Neural cell (in vitro differentiated cells): Measurements from ENCODE around the gene MYO9B. TPM values are rescaled to one million over a fixed set of nuclear protein-coding genes. Genes with fewer than 3 reads are reported as not detected.

Experiments
- H2AFZ ChIP-seq: fragments of 200-600, 300-800 bp; sonication (generic), shearing (Covaris generic); 2 replicates; pipeline ENCODE4 v1.6.0; 2014; ENCODE audit warnings: low read depth, mild to moderate bottlenecking, antibody characterized with exemption, low read length, moderate library complexity
- H3F3A ChIP-seq: fragments of 200-600 bp; shearing (Covaris generic); 2 replicates; pipeline ENCODE4 v1.6.1; 2016; ENCODE audit warnings: mild to moderate bottlenecking, moderate library complexity, mixed read lengths, antibody characterized with exemption, low read length; ENCODE audit not compliant: insufficient read depth, poor library complexity, severe bottlenecking
- H3K27ac ChIP-seq: fragments of 200-600, 300-800 bp; sonication (generic), shearing (Covaris generic); 2 replicates; pipeline ENCODE4 v1.5.1; 2014; ENCODE audit warnings: mild to moderate bottlenecking, low read length, moderate library complexity
- H3K27me3 ChIP-seq: fragments of 300-800, 200-600 bp; sonication (generic), shearing (Covaris generic); 2 replicates; pipeline ENCODE4 v1.6.0; 2014; ENCODE audit warnings: mild to moderate bottlenecking, low read depth, low read length, moderate library complexity; ENCODE audit not compliant: insufficient read depth
- H3K36me3 ChIP-seq: fragments of 300-800, 200-600 bp; sonication (generic), shearing (Covaris generic); 2 replicates; pipeline ENCODE4 v1.5.1; 2014; ENCODE audit warnings: mild to moderate bottlenecking, antibody characterized with exemption, low read length, moderate library complexity; ENCODE audit not compliant: insufficient read depth
- H3K4me2 ChIP-seq: fragments of 300-800, 200-600 bp; sonication (generic), shearing (Covaris generic); 2 replicates; pipeline ENCODE4 v1.6.0; 2014; ENCODE audit warnings: mild to moderate bottlenecking, low read length
- H3K4me3 ChIP-seq: fragments of 300-800, 200-600 bp; sonication (generic), shearing (Covaris generic); 2 replicates; pipeline ENCODE4 v1.5.1; 2014; ENCODE audit warnings: mild to moderate bottlenecking, low read length, moderate library complexity
- H3K79me2 ChIP-seq: fragments of 200-600 bp; shearing (Covaris generic); replicated peaks from 2 replicates; pipeline ENCODE4 v1.6.0; 2014; ENCODE audit warnings: mild to moderate bottlenecking, low read length, moderate library complexity; ENCODE audit not compliant: insufficient read depth
- H3K9ac ChIP-seq: fragments of 300-800, 200-600 bp; sonication (generic), shearing (Covaris generic); 2 replicates; pipeline ENCODE4 v1.6.1; 2016; ENCODE audit warnings: mild to moderate bottlenecking, low read length, mixed read lengths
- H3K9me2 ChIP-seq: fragments of 200-600 bp; shearing (Covaris generic); 2 replicates; pipeline ENCODE4 v1.6.1; 2016; ENCODE audit warnings: mild to moderate bottlenecking, low read length, mixed read lengths; ENCODE audit not compliant: insufficient read depth
- H3K9me3 ChIP-seq: fragments of 200-600, 300-800 bp; sonication (generic), shearing (Covaris generic); 2 replicates; pipeline ENCODE4 v1.6.1; 2016; ENCODE audit warnings: mild to moderate bottlenecking, mixed run types, low read length, moderate library complexity, mixed read lengths
- H4K20me1 ChIP-seq: fragments of 200-600 bp; shearing (Covaris generic); 2 replicates; pipeline ENCODE4 v1.6.1; 2016; ENCODE audit warnings: mild to moderate bottlenecking, mixed run types; ENCODE audit not compliant: insufficient read depth
- CTCF ChIP-seq: fragments of 450-650 bp; IDR thresholded peaks from 2 replicates; pipeline ENCODE4 v1.5.1; 2014; ENCODE audit warnings: antibody characterized with exemption, mild to moderate bottlenecking, moderate library complexity; ENCODE audit not compliant: poor library complexity, severe bottlenecking
- EP300 ChIP-seq: fragments of 450-650 bp; conservative IDR thresholded peaks from 2 replicates; pipeline ENCODE4 v1.6.1; 2014; ENCODE audit warnings: antibody characterized with exemption, mild to moderate bottlenecking, moderate library complexity; ENCODE audit not compliant: poor library complexity, severe bottlenecking
- EZH2 ChIP-seq: fragments of 200-600, 300-800 bp; shearing (Covaris generic), sonication (generic); IDR thresholded peaks from 2 replicates; pipeline ENCODE4 v1.6.1; 2014; ENCODE audit warnings: antibody characterized with exemption, low read length, borderline replicate concordance, mild to moderate bottlenecking; ENCODE audit not compliant: insufficient read depth, poor library complexity, severe bottlenecking
- POLR2AphosphoS5 ChIP-seq: IDR thresholded peaks from 2 replicates; pipeline ENCODE4 v1.6.1; 2012
- REST ChIP-seq: IDR thresholded peaks from 2 replicates; pipeline ENCODE4 v1.6.1; 2012; ENCODE audit warnings: borderline replicate concordance
- TAF1 ChIP-seq: IDR thresholded peaks from 2 replicates; pipeline ENCODE4 v1.6.1; 2012; ENCODE audit warnings: low read depth
- polyA plus RNA-seq: library from polyadenylated mRNA; depleted of rRNA; stranded (reverse); fragments of >200 nt; gene quantifications from 2 replicates; pipeline ENCODE4 v1.2.3, GENCODE V29; 2014

Gene MYO9B
- polyA plus RNA-seq, 1 donor from 2014 or later, result 27.2 TPM

DNA sequence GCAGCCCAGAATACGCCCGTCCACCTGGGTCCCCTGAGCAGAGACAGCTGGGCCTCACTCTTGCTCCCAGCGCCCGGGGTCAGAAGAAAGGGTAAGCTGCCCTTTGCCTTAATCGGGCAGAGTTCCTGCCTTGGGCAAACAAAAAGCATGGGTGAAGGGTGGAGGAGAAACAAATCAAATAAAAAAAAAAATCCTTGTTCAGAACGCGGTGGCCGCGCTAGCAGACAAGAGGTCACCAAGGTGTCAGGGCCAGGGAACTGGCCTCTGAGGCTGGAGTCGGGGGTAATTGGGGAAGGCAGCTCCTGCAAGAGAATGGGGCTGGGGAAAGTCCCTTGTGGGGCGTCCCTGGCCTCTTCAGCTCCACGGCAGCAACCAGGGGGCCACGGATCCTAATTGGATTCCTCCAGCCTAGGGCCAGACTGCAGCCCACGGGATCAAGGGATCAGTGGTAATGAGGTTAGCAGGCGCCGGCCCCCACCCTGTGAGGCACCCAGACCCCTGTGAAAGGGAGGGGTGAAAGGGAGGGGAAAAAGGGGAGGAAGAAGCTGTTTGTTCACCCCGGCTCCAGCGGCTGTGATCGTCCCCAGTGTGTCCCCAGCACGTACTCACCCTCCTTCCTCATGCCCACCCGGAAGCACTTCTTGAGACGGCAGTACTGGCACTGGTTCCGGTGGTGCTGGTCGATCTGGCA, 164.6 kb downstream of the MYO9B start:
- no peaks in the 10 kb centered on the region for H4K20me1 ChIP-seq

GRCh38 chr19:17240826-17241399, 165.3 kb downstream of the MYO9B start:
- no peak overlapping the region for H2AFZ ChIP-seq
- no peak overlapping the region for H3K4me3 ChIP-seq
- H3K27me3 ChIP-seq, result no peaks in the 10 kb centered on the region
- TF ChIP-seq CTCF (no peak), TAF1 (no peak), REST (no peak)
- no peaks in the 10 kb centered on the region for H4K20me1 ChIP-seq
- no peak overlapping the region for H3K9ac ChIP-seq
- H3K36me3 ChIP-seq, result no peaks in the 10 kb centered on the region
- H3F3A ChIP-seq, result no peaks in the 10 kb centered on the region
- no peaks in the 10 kb centered on the region for H3K79me2 ChIP-seq
- H3K9me3 ChIP-seq, result no peaks in the 10 kb centered on the region
- H3K9me2 ChIP-seq, result no peaks in the 10 kb centered on the region
- H3K4me2 ChIP-seq, result no peak overlapping the region
- no peak overlapping the region for H3K27ac ChIP-seq

More for the DNA sequence above, 164.6 kb downstream of the MYO9B start:
- Histone ChIP-seq H3K9ac (no peak overlapping the region), H3K4me2 (no peak overlapping the region), H2AFZ (no peak overlapping the region), H3K79me2 (no peaks in the 10 kb centered on the region), H3F3A (no peaks in the 10 kb centered on the region), H3K4me3 (no peak overlapping the region), H3K9me2 (no peaks in the 10 kb centered on the region), H3K9me3 (no peaks in the 10 kb centered on the region), H3K27ac (no peak overlapping the region), H3K36me3 (no peaks in the 10 kb centered on the region), H3K27me3 (no peaks in the 10 kb centered on the region)
- no peak for TF ChIP-seq EP300
- no peak for TF ChIP-seq REST
- TF ChIP-seq EZH2, result no peak
- no peak for TF ChIP-seq POLR2AphosphoS5
